ENCODE data around the gene PRPF40A. TPM values are rescaled to one million over a fixed set of nuclear protein-coding genes. Genes with fewer than 3 reads are reported as not detected.

PRPF40A gene
- total and polyA plus RNA-seq, 2 experiments from 2014 or later, result 86.1 to 112 TPM

GRCh38 chr2:152715854-152716428, 1.3 kb downstream of the PRPF40A start:
- Histone ChIP-seq H3K4me3 (peak overlapping the region; percentile 97), H3F3A (ENCODE audit: insufficient read depth) (peaks cover 21% of the 10 kb centered on the region), H2AFZ (0 out of 2 replicates have a peak overlapping the region, but pooled peaks have one; percentile 89), H4K20me1 (ENCODE audit: insufficient read depth) (0 out of 2 replicates have a peak, but pooled peaks cover 3% of the 10 kb centered on the region), H3K27me3 (replicated peaks; ENCODE audit: insufficient read depth) (no peaks in the 10 kb centered on the region), H3K4me1 (ENCODE audit: insufficient read depth) (peaks cover 28% of the 10 kb centered on the region), H3K9me2 (ENCODE audit: insufficient read depth) (no peaks in the 10 kb centered on the region), H3K79me2 (ENCODE audit: insufficient read depth) (peaks cover 85% of the 10 kb centered on the region), H3K9me3 (ENCODE audit: low read depth) (no peaks in the 10 kb centered on the region), H3K4me2 (ENCODE audit: unreplicated experiment) (peak overlapping the region; percentile 86), H3K9ac (peak overlapping the region; percentile 97), H3K36me3 (ENCODE audit: low read depth) (peaks cover 32% of the 10 kb centered on the region), H3K27ac (peak overlapping the region; percentile 91; the same call in 1 of the 2 replicates)
- WGBS, 2 experiments (ENCODE audit: low coverage in 1 of 2, low lambda C conversion rate in 2 of 2, missing lambda C conversion rate in 2 of 2), result 21 to 25% methylated on average over 8 of the region's 8 CpGs
- DNase-seq, result peak; percentile 67
- in situ Hi-C loops (cut with MboI), result no loop called here
- no peak for TF ChIP-seq EZH2 (IDR thresholded peaks at IDR 0.05; ENCODE audit: insufficient read depth, poor library complexity, severe bottlenecking)
- TF ChIP-seq EZH2phosphoT487 (IDR thresholded peaks at IDR 0.05; ENCODE audit: insufficient read depth, low read depth), result no peak

- H3K36me3 ChIP-seq (ENCODE audit: low read depth), result peaks cover 32% of the 10 kb centered on the region
- no peak overlapping the region for H3K27ac ChIP-seq
- 0 out of 2 replicates have a peak, but pooled peaks cover 3% of the 10 kb centered on the region for H4K20me1 ChIP-seq (ENCODE audit: insufficient read depth)
- H3F3A ChIP-seq (ENCODE audit: insufficient read depth), result peaks cover 29% of the 10 kb centered on the region
- H3K9me2 ChIP-seq (ENCODE audit: insufficient read depth), result no peaks in the 10 kb centered on the region
- peak overlapping the region; percentile 97; the same call in 1 of the 2 replicates for H3K4me3 ChIP-seq
- no peak for DNase-seq
- TF ChIP-seq EZH2 (IDR thresholded peaks at IDR 0.05; ENCODE audit: insufficient read depth, poor library complexity, severe bottlenecking) (no peak), EZH2phosphoT487 (IDR thresholded peaks at IDR 0.05; ENCODE audit: insufficient read depth, low read depth) (no peak)
- no peak overlapping the region; the same call in 1 of the 2 replicates for H3K9ac ChIP-seq
- H3K27me3 ChIP-seq (replicated peaks; ENCODE audit: insufficient read depth), result no peaks in the 10 kb centered on the region
- H3K9me3 ChIP-seq (ENCODE audit: low read depth), result no peaks in the 10 kb centered on the region
- H3K79me2 ChIP-seq (ENCODE audit: insufficient read depth), result peaks cover 85% of the 10 kb centered on the region
- H3K4me1 ChIP-seq (ENCODE audit: insufficient read depth), result peaks cover 35% of the 10 kb centered on the region
- H3K4me2 ChIP-seq (ENCODE audit: unreplicated experiment), result peak overlapping the region; percentile 86
- in situ Hi-C loops (cut with MboI), result no loop called here
- H2AFZ ChIP-seq, result no peak overlapping the region
- WGBS, 2 experiments (ENCODE audit: low coverage in 1 of 2, low lambda C conversion rate in 2 of 2, missing lambda C conversion rate in 2 of 2), result 56 to 60% methylated on average over 1 of the region's 1 CpG
These were observed 2.1 kb downstream of the PRPF40A start for GRCh38 chr2:152715112-152715511.

GRCh38 chr2:152710713-152711112, 6.5 kb downstream of the PRPF40A start:
- peaks cover 21% of the 10 kb centered on the region for H3F3A ChIP-seq (ENCODE audit: insufficient read depth)
- no peak overlapping the region for H3K9ac ChIP-seq
- no peak for TF ChIP-seq EZH2 (IDR thresholded peaks at IDR 0.05; ENCODE audit: insufficient read depth, poor library complexity, severe bottlenecking)
- WGBS, 2 experiments (ENCODE audit: low coverage in 1 of 2, low lambda C conversion rate in 2 of 2, missing lambda C conversion rate in 2 of 2), result 61 to 62% methylated on average over 2 of the region's 2 CpGs
- H3K4me1 ChIP-seq (ENCODE audit: insufficient read depth), result peaks cover 26% of the 10 kb centered on the region
- H2AFZ ChIP-seq, result no peak overlapping the region
- H4K20me1 ChIP-seq (ENCODE audit: insufficient read depth), result peaks cover 9% of the 10 kb centered on the region; the same call in 1 of the 2 replicates
- no peak overlapping the region for H3K4me2 ChIP-seq (ENCODE audit: unreplicated experiment)
- H3K79me2 ChIP-seq (ENCODE audit: insufficient read depth), result peaks cover 100% of the 10 kb centered on the region
- peak; percentile 25 for DNase-seq
- in situ Hi-C loops (cut with MboI), result no loop called here
- H3K27ac ChIP-seq, result peak overlapping the region; percentile 28
- peaks cover 36% of the 10 kb centered on the region for H3K36me3 ChIP-seq (ENCODE audit: low read depth)
- no peak overlapping the region for H3K4me3 ChIP-seq
- no peaks in the 10 kb centered on the region for H3K9me2 ChIP-seq (ENCODE audit: insufficient read depth)
- H3K27me3 ChIP-seq (replicated peaks; ENCODE audit: insufficient read depth), result no peaks in the 10 kb centered on the region
- no peaks in the 10 kb centered on the region for H3K9me3 ChIP-seq (ENCODE audit: low read depth)

GRCh38 chr2:152708742-152709141, 8.5 kb downstream of the PRPF40A start:
- TF ChIP-seq EZH2phosphoT487 (IDR thresholded peaks at IDR 0.05; ENCODE audit: insufficient read depth, low read depth) (no peak), EZH2 (IDR thresholded peaks at IDR 0.05; ENCODE audit: insufficient read depth, poor library complexity, severe bottlenecking) (no peak)
- Histone ChIP-seq H3K79me2 (ENCODE audit: insufficient read depth) (peaks cover 100% of the 10 kb centered on the region), H3K27ac (no peak overlapping the region), H3K27me3 (replicated peaks; ENCODE audit: insufficient read depth) (no peaks in the 10 kb centered on the region), H3F3A (ENCODE audit: insufficient read depth) (peaks cover 21% of the 10 kb centered on the region), H3K4me2 (ENCODE audit: unreplicated experiment) (no peak overlapping the region), H4K20me1 (ENCODE audit: insufficient read depth) (peaks cover 5% of the 10 kb centered on the region; the same call in 1 of the 2 replicates), H3K9me3 (ENCODE audit: low read depth) (no peaks in the 10 kb centered on the region), H3K4me1 (ENCODE audit: insufficient read depth) (peaks cover 13% of the 10 kb centered on the region), H2AFZ (no peak overlapping the region), H3K36me3 (ENCODE audit: low read depth) (peaks cover 19% of the 10 kb centered on the region), H3K9me2 (ENCODE audit: insufficient read depth) (no peaks in the 10 kb centered on the region), H3K4me3 (no peak overlapping the region), H3K9ac (no peak overlapping the region)
- WGBS, 2 experiments (ENCODE audit: low coverage in 1 of 2, low lambda C conversion rate in 2 of 2, missing lambda C conversion rate in 2 of 2), result 98% methylated on average over 2 of the region's 2 CpGs
- in situ Hi-C loops (cut with MboI), result no loop called here
- no peak for DNase-seq
